GM12878 (cell line): Measurements from ENCODE around the gene ITSN2. TPM values are rescaled to one million over a fixed set of nuclear protein-coding genes. Genes with fewer than 3 reads are reported as not detected.

Experiments
- ATAC-seq: fragments of 200-7000 bp; cut with Tn5 transposase; 3 replicates; pipeline ENCODE4 v1.9.1; 2020; ENCODE audit warnings: mild to moderate bottlenecking, moderate library complexity
- BruUV-seq: library from RNA; stranded (reverse); fragments of 400-500 nt; replicated peaks from 2 replicates; lab custom pipeline; 2021; lab: Mats Ljungman, UMichigan
- CTCF ChIA-PET: fragments of 300-600 bp; sonication (Branson Sonifier 250); formaldehyde crosslinking; extraction: SDS; loops from one replicate; lab custom pipeline; 2021; ENCODE audit warnings: inconsistent platforms; lab: Yijun Ruan, JAX
- POLR2A ChIA-PET: fragments of 350-600 bp; formaldehyde crosslinking; extraction: SDS; loops from one replicate; lab custom pipeline; 2021; ENCODE audit warnings: inconsistent platforms; lab: Charles Lee
- RAD21 ChIA-PET: fragments of 300-600 bp; sonication (Branson Sonifier 250); formaldehyde crosslinking; loops from one replicate; lab custom pipeline; 2023; ENCODE audit warnings: antibody characterized with exemption; ENCODE audit not compliant: unreplicated experiment; lab: Charles Lee
- SMC1A ChIA-PET: fragments of 300-600 bp; sonication (Branson Sonifier 250); formaldehyde crosslinking; loops from one replicate; lab custom pipeline; 2023; ENCODE audit not compliant: unreplicated experiment, uncharacterized antibody; lab: Charles Lee
- DNase-seq: peaks from one replicate; pipeline ENCODE4 v3.0.0-alpha.2; 2011; ENCODE audit warnings: low read depth, low spot score
- FAIRE-seq: peaks from 3 replicates; lab custom pipeline; 2011; peaks lifted over from hg19 to GRCh38; lab: Jason Lieb, UNC
- H2AFZ ChIP-seq: 2 replicates; pipeline ENCODE4 v1.6.0; 2011; ENCODE audit warnings: low read depth, low read length, control low read depth; ENCODE audit not compliant: control insufficient read depth
- H3K27ac ChIP-seq: 2 replicates; pipeline ENCODE4 v1.5.1; 2011; ENCODE audit warnings: control low read depth; ENCODE audit not compliant: control insufficient read depth, insufficient read depth
- H3K27me3 ChIP-seq, 2 experiments: replicated peaks in 1 of 2; 2 replicates each; pipeline versions ENCODE4 v1.6.0 to v1.6.1; 2011; ENCODE audit warnings: low read length in 1 of 2; ENCODE audit not compliant: control insufficient read depth in 2 of 2, insufficient read depth in 2 of 2
- H3K36me3 ChIP-seq, 2 experiments: 2 replicates each; pipeline ENCODE4 v1.5.1; 2011; ENCODE audit warnings: low read length in 1 of 2; ENCODE audit not compliant: control insufficient read depth in 2 of 2, insufficient read depth in 2 of 2
- H3K4me1 ChIP-seq: 2 replicates; pipeline ENCODE4 v1.6.1; 2011; ENCODE audit warnings: mild to moderate bottlenecking, low read length, moderate library complexity, mixed read lengths; ENCODE audit not compliant: control insufficient read depth, insufficient read depth
- H3K4me2 ChIP-seq: 2 replicates; pipeline ENCODE4 v1.6.0; 2011; ENCODE audit warnings: control low read depth; ENCODE audit not compliant: control insufficient read depth, insufficient read depth
- H3K4me3 ChIP-seq: fragments of 200-600 bp; sonication (generic); 2 replicates; pipeline ENCODE4 v1.5.1; 2016
- H3K79me2 ChIP-seq: 2 replicates; pipeline ENCODE4 v1.6.0; 2011; ENCODE audit warnings: low read length; ENCODE audit not compliant: control insufficient read depth, insufficient read depth
- H3K9ac ChIP-seq: 2 replicates; pipeline ENCODE4 v1.8.0; 2011; ENCODE audit warnings: low read length, control low read depth, mixed read lengths; ENCODE audit not compliant: control insufficient read depth, insufficient read depth
- H3K9me3 ChIP-seq: replicated peaks from 3 replicates; pipeline ENCODE4 v1.5.1; 2011; ENCODE audit warnings: mild to moderate bottlenecking, low read length; ENCODE audit not compliant: control insufficient read depth, insufficient read depth
- H4K20me1 ChIP-seq: 2 replicates; pipeline ENCODE4 v1.6.0; 2011; ENCODE audit not compliant: control insufficient read depth, insufficient read depth
- BMI1 ChIP-seq: fragments of 450-650 bp; IDR thresholded peaks from 2 replicates; pipeline ENCODE4 v1.6.1; 2016; ENCODE audit warnings: mild to moderate bottlenecking, moderate library complexity, borderline replicate concordance
- CREB1 ChIP-seq: IDR thresholded peaks from 2 replicates; pipeline ENCODE4 v1.6.1; 2012; ENCODE audit warnings: low read depth, mild to moderate bottlenecking, inconsistent platforms
- CTCF ChIP-seq, 3 experiments: IDR thresholded peaks in 2 of 3; conservative IDR thresholded peaks in 1 of 3; 2 replicates each; pipeline ENCODE4 v1.5.1; 2011; ENCODE audit warnings: low read depth in 3 of 3, low read length in 3 of 3, mild to moderate bottlenecking in 3 of 3, control low read depth in 2 of 3, moderate library complexity in 2 of 3, inconsistent platforms in 1 of 3, mixed read lengths in 1 of 3; ENCODE audit not compliant: control insufficient read depth in 2 of 3, insufficient read depth in 1 of 3; ENCODE audit errors: extremely low read depth in 1 of 3
- EGR1 ChIP-seq, 2 experiments: IDR thresholded peaks; 1 replicate in 1 of 2; 2 replicates in 1 of 2; pipeline ENCODE4 v1.6.1; 2011 to 2012; ENCODE audit warnings: low read depth in 2 of 2, low read length in 2 of 2, borderline replicate concordance in 1 of 2, mild to moderate bottlenecking in 1 of 2, moderate library complexity in 1 of 2
- IKZF1 ChIP-seq: fragments of 450-650 bp; conservative IDR thresholded peaks from 2 replicates; pipeline ENCODE4 v1.6.1; 2017; ENCODE audit warnings: antibody characterized with exemption, mild to moderate bottlenecking
- NFYB ChIP-seq: IDR thresholded peaks from 2 replicates; pipeline ENCODE4 v1.6.1; 2011; ENCODE audit warnings: low read depth, mild to moderate bottlenecking, low read length, improper control_type of control experiment, moderate library complexity; ENCODE audit not compliant: insufficient read depth
- SMAD1 ChIP-seq: fragments of 450-650 bp; IDR thresholded peaks from 2 replicates; pipeline ENCODE4 v1.6.1; 2018; ENCODE audit warnings: mild to moderate bottlenecking, low read depth; ENCODE audit not compliant: partially characterized antibody
- SREBF2 ChIP-seq: IDR thresholded peaks from 2 replicates; pipeline ENCODE4 v1.6.1; 2012; ENCODE audit warnings: mild to moderate bottlenecking, low read length
- ZNF217 ChIP-seq: fragments of 450-650 bp; IDR thresholded peaks from 2 replicates; pipeline ENCODE4 v1.6.1; 2017; ENCODE audit warnings: antibody characterized with exemption, mild to moderate bottlenecking
- WGBS: methylation state at CpG from one replicate; pipeline ENCODE4 v1.1.6; 2016; ENCODE audit warnings: low lambda C conversion rate; ENCODE audit not compliant: insufficient replicate concordance, insufficient coverage; ENCODE audit errors: missing lambda C conversion rate; 5-methylcytosine and 5-hydroxymethylcytosine counted together
- in situ Hi-C: fragments of 300-500 bp; cut with MboI; formaldehyde crosslinking; loops from 9 replicates; pipeline ENCODE4 v1.14.3; 2018; ENCODE audit warnings: mixed read lengths
- intact Hi-C: fragments of 100-400 bp; cut with micrococcal nuclease; formaldehyde crosslinking; loops from one replicate; pipeline ENCODE4 v1.14.2; 2022; ENCODE audit not compliant: unreplicated experiment
- polyA plus RNA-seq, 11 experiments: library from polyadenylated mRNA; depleted of rRNA in 4 of 11; unstranded in 6 of 11; stranded (reverse) in 5 of 11; fragments of >200 nt; fragmentation: Nextera tagmentation in 4 of 11; fragmentation: Illumina TruSeq in 1 of 11; extraction: Ambion mirVana in 4 of 11; extraction: Trizol in 1 of 11; gene quantifications; 1 replicate in 1 of 11; 2 replicates in 10 of 11; pipeline versions ENCODE4 v1.2.1 to v1.2.3, GENCODE V29; 2011 to 2016; ENCODE audit warnings: inconsistent platforms in 2 of 11, missing spikeins in 2 of 11, low read depth in 1 of 11
- total RNA-seq, 4 experiments: library from RNA; depleted of rRNA in 3 of 4; stranded (reverse); fragments of >200 nt in 3 of 4; fragmentation: Illumina TruSeq in 1 of 4; extraction: Trizol in 1 of 4; gene quantifications; 2 replicates each; pipeline versions ENCODE4 v1.2.1 to v1.2.3, GENCODE V29; 2013 to 2021
- TF ChIP-seq, protein P1 (sequence below): IDR thresholded peaks from 2 replicates; pipeline ENCODE4 v1.6.1; 2012; ENCODE audit warnings: low read depth, low read length, improper control_type of control experiment
- TF ChIP-seq, protein P2 (sequence below): fragments of 450-650 bp; formaldehyde crosslinking; IDR thresholded peaks from 2 replicates; pipeline ENCODE4 v1.4.0; 2022; ENCODE audit warnings: mild to moderate bottlenecking, moderate library complexity

ITSN2 gene
- total and polyA plus RNA-seq, 10 of the 15 experiments (the other 5 are each of a cell fraction or from before 2014, with no cell fraction given): 20.5 to 80.0 (median 54.7) TPM

DNA sequence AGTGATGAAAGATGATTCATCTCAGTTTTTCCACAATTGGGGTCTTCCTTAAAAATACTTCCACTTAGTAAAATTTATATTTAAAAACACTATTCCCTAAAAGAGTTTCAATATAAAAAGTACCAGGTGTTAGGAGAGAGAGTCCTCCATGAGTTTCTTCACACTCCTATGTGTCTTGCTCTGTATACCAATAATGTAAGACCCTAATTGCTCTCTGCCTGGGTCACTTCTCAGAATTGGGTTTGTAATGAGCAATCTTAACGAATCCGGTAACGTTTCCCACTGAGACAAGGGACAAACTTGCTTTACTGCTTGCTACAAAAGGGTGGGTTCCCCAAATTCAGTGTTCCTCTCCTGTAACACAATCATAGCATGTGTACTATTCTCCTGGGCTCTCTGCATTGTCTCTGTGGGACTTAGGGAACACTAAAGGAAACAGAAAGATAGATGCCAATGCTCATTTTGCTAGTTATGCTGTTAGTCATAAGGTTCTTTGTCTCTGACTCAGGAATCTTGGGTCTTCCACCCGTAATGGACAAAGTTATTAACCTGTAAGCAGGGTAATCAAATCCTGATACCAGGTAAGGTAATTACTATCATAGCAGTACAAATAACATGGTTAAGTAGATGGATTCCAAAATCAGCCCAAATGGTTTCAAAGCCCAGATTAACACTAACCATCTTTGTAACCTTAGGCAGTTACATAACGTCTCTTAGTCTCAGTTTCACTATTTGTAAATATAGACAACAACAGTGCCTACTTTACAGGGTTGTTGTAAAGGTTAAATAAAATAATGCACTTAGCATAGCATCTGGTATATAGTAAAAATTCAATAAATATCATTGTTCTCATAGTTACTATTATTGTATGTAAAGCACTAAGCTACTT is 46.3 kb downstream of the ITSN2 start (continued):
- TF ChIP-seq SMAD1 (no peak), IKZF1 (0 out of 2 replicates have a peak, but pooled peaks have one; percentile 26), CREB1 (peak; percentile 28; the same call in 1 of the 2 replicates)
- TF ChIP-seq, protein P1, sequence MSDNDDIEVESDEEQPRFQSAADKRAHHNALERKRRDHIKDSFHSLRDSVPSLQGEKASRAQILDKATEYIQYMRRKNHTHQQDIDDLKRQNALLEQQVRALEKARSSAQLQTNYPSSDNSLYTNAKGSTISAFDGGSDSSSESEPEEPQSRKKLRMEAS: no peak

DNA sequence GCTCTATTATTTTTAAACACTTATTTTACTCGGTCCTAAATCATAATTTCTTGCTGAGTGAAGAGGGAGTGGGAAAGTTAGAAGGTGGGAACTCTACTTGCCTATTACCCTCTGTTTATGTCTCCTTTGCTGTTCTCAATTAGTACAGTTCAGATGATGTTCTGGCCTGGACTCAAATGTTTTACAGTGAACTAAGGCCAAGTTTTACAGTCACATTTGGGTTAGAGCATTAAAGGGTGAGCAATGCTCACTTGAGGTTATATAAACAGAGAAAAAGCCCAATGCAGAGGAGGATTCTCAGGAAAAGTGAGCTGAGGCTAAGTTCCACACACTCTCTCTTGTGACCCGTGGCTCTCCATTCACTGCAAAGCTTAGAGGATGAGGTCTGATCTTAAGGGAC is 52.4 kb downstream of the ITSN2 start:
- no peak overlapping the region for H2AFZ ChIP-seq
- POLR2A ChIA-PET: interaction anchor here (0.9 kb wide), 1 partner anchor 9 kb away, joined by 4 read pairs; no protein-coding TSS in a partner anchor
- no peaks in the 10 kb centered on the region for H3K9me3 ChIP-seq
- CTCF ChIA-PET: interaction anchor here (0.7 to 1.6 kb wide), 6 partner anchors 21 to 458 kb away, joined by 3 to 6 read pairs (median 3); no protein-coding TSS in a partner anchor
- no peak overlapping the region for H3K9ac ChIP-seq
- 94% methylated on average over 2 of the region's 2 CpGs for WGBS
- no peaks in the 10 kb centered on the region; the same call in 1 of the 2 replicates for H3K79me2 ChIP-seq
- H3K4me3 ChIP-seq: no peak overlapping the region
- FAIRE-seq (no peak), DNase-seq (no peak), ATAC-seq (no peak)
- no peaks in the 10 kb centered on the region for H3K27me3 ChIP-seq
- intact Hi-C loops (no loop called here), in situ Hi-C loops (no loop called here)
- no peak overlapping the region for H3K27ac ChIP-seq
- RAD21 ChIA-PET: interaction anchor here (1.0 to 1.1 kb wide), 2 partner anchors 37 to 53 kb away, joined by 3 read pairs; no protein-coding TSS in a partner anchor
- TF ChIP-seq EGR1 (IDR thresholded peaks at IDR 0.05; ENCODE audit: borderline replicate concordance in 1 of 2, low read depth in 2 of 2, low read length in 2 of 2) (no peak), SREBF2 (no peak), BMI1 (no peak), CTCF (IDR thresholded peaks at IDR 0.05 in 2 of 3, conservative IDR thresholded peaks at IDR 0.05 in 1 of 3; ENCODE audit: control insufficient read depth in 2 of 3, extremely low read depth in 1 of 3, insufficient read depth in 1 of 3, low read depth in 3 of 3, low read length in 3 of 3) (no peak), ZNF217 (no peak), NFYB (no peak)
- TF ChIP-seq, protein P2, sequence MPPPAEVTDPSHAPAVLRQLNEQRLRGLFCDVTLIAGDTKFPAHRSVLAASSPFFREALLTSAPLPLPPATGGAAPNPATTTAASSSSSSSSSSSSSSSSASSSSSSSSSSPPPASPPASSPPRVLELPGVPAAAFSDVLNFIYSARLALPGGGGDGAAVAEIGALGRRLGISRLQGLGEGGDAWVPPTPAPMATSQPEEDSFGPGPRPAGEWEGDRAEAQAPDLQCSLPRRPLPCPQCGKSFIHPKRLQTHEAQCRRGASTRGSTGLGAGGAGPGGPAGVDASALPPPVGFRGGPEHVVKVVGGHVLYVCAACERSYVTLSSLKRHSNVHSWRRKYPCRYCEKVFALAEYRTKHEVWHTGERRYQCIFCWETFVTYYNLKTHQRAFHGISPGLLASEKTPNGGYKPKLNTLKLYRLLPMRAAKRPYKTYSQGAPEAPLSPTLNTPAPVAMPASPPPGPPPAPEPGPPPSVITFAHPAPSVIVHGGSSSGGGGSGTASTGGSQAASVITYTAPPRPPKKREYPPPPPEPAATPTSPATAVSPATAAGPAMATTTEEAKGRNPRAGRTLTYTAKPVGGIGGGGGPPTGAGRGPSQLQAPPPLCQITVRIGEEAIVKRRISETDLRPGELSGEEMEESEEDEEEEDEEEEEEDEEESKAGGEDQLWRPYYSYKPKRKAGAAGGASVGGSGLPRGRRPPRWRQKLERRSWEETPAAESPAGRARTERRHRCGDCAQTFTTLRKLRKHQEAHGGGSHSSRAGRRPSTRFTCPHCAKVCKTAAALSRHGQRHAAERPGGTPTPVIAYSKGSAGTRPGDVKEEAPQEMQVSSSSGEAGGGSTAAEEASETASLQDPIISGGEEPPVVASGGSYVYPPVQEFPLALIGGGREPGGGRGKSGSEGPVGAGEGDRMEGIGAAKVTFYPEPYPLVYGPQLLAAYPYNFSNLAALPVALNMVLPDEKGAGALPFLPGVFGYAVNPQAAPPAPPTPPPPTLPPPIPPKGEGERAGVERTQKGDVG (CRISPR knock-in tag): no peak
- H3K4me2 ChIP-seq: no peak overlapping the region
- H4K20me1 ChIP-seq: no peaks in the 10 kb centered on the region
- no TSS peak for BruUV-seq
- H3K4me1 ChIP-seq: no peaks in the 10 kb centered on the region
- H3K36me3 ChIP-seq: peaks cover 9 to 15% of the 10 kb centered on the region in 2 experiments
- SMC1A ChIA-PET: interaction anchor here (1.0 to 2.3 kb wide), 6 partner anchors 8 to 51 kb away, joined by 3 to 8 read pairs (median 4); no protein-coding TSS in a partner anchor
